ENCODE results near the gene DPEP1.

Gene DPEP1

GRCh38 chr16:89599451-89599858, 14.0 kb upstream of the DPEP1 start:
- DNase-seq (ENCODE audit: low spot score), result peak; percentile 96

- DNase-seq (ENCODE audit: low spot score), result no peak
These were observed 13.5 kb upstream of the DPEP1 start for GRCh38 chr16:89599902-89600301.

GRCh38 chr16:89600427-89600826, 13.0 kb upstream of the DPEP1 start:
- no peak for DNase-seq (ENCODE audit: low spot score)

GRCh38 chr16:89600956-89601355, 12.5 kb upstream of the DPEP1 start:
- DNase-seq (ENCODE audit: low spot score), result no peak

GRCh38 chr16:89601906-89602272, 11.6 kb upstream of the DPEP1 start:
- no peak for DNase-seq (ENCODE audit: low spot score)

GRCh38 chr16:89602273-89602951, 11.0 kb upstream of the DPEP1 start:
- DNase-seq (ENCODE audit: low spot score), result no peak

GRCh38 chr16:89602952-89603590, 10.4 kb upstream of the DPEP1 start:
- no peak for DNase-seq (ENCODE audit: low spot score)

- no peak for DNase-seq (ENCODE audit: low spot score)
These were observed 8.7 kb upstream of the DPEP1 start for GRCh38 chr16:89604764-89605163.

GRCh38 chr16:89605186-89605970, 8.1 kb upstream of the DPEP1 start:
- no peak for DNase-seq (ENCODE audit: low spot score)

GRCh38 chr16:89606006-89606405, 7.4 kb upstream of the DPEP1 start:
- DNase-seq (ENCODE audit: low spot score), result no peak

GRCh38 chr16:89607453-89607852, 6.0 kb upstream of the DPEP1 start:
- no peak for DNase-seq (ENCODE audit: low spot score)

- DNase-seq (ENCODE audit: low spot score), result peak; percentile 80
These were observed 5.3 kb upstream of the DPEP1 start for GRCh38 chr16:89607937-89608740.

GRCh38 chr16:89610108-89610453, 3.4 kb upstream of the DPEP1 start:
- DNase-seq (ENCODE audit: low spot score), result no peak

- DNase-seq (ENCODE audit: low spot score), result no peak
These were observed 851 bp upstream of the DPEP1 start for GRCh38 chr16:89612415-89613166.

- DNase-seq (ENCODE audit: low spot score), result no peak
These were observed 565 bp downstream of the DPEP1 start for GRCh38 chr16:89613954-89614459.

GRCh38 chr16:89615176-89615575, 1.7 kb downstream of the DPEP1 start:
- DNase-seq (ENCODE audit: low spot score), result no peak

GRCh38 chr16:89615596-89616090, 2.2 kb downstream of the DPEP1 start:
- peak; percentile 87 for DNase-seq (ENCODE audit: low spot score)

GRCh38 chr16:89616623-89617022, 3.2 kb downstream of the DPEP1 start:
- no peak for DNase-seq (ENCODE audit: low spot score)

- DNase-seq (ENCODE audit: low spot score), result no peak
These were observed 3.6 kb downstream of the DPEP1 start for GRCh38 chr16:89617036-89617435.

- no peak for DNase-seq (ENCODE audit: low spot score)
These were observed 4.9 kb downstream of the DPEP1 start for GRCh38 chr16:89618109-89618998.

All from HuH-7 (cell line).